GM21381 (cell line): ENCODE measurements around the gene CIB2.
"Not testable (repeated sequence)": the region's sequence is repeated elsewhere in the genome, so short reads cannot be mapped to it uniquely, and the experiment has no call there.

Experiments used
- ATAC-seq: cut with Tn5 transposase; IDR thresholded peaks from one replicate; pipeline ENCODE4 v1.9.1; 2021; ENCODE audit warnings: mild to moderate bottlenecking, moderate library complexity; ENCODE audit not compliant: unreplicated experiment

Gene CIB2

DNA sequence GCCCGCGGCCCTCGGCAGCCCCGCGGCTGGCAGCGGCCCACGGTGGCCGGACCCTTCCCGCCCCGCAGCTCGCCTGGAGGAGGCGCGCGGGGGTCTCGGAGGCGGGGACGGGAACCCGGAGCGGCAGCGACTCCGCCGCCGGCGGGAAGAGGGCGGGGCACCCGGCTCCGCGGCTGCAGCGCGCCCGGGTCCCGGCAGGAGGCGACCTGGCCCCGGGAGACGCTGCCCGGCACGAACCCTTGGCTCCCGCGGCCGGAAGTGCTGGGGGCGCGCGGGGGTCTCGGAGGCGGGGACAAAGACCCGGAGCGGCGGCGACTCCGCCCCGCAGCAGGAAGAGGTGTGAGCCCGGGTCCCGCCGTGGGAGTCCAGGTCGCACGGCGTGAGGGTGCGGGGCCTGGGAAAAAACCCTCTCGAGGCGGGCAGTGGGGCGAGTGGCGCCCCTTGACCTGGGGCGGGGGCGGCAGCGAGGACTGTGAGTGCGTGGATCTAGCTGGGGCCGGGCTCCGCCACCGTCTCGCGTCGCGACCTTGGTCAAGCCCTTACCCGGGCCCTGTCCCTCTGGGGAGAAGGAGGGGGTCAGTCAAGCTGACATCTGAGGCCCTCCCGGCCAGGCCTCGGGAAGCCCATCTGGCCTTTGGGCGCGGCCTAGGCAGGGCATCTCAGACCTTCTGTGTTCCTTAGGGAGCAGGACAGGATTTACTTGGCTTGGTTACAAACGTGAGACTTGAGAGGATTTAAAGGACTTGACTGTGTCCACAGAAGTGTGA lies at the start of gene CIB2:
Gene CIB2, minus strand, starts transcription at position 151 of the 767 bp plus-strand sequence. CDS start 230 bp downstream, outside the sequence.
- peak; percentile 89 for ATAC-seq

- ATAC-seq: no peak
Observed at GRCh38 chr15:78179906-78180305, 48.7 kb upstream of the CIB2 start.

DNA sequence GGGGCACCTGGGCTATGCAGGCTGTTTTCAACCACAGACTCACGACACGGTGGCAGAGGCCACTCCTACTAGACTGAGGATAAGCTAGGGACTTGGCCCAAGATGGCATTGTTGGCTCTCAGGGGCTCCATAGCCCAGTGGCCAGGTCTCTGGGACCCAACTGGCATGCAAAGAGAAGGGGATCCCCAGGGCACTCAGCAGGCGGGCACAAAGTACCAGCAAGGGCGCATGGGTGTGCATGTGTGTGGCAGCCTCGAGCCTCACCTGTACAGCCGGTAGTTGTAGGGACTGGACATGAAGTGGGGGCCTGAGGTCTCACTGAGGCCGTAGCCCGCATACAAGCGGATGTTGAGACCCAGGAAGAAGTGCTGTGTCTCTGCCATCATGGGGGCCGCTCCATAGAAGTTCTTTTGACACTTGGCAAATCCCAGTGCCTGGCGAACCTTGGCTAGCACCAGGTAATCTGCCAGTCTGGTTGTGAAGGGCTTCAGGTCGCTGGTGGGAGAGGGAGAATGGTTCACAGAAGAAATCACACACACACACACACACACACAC lies 48.1 kb upstream of the CIB2 start:
- no peak for ATAC-seq

- ATAC-seq: no peak
Observed at GRCh38 chr15:78178064-78178463, 46.8 kb upstream of the CIB2 start.

DNA sequence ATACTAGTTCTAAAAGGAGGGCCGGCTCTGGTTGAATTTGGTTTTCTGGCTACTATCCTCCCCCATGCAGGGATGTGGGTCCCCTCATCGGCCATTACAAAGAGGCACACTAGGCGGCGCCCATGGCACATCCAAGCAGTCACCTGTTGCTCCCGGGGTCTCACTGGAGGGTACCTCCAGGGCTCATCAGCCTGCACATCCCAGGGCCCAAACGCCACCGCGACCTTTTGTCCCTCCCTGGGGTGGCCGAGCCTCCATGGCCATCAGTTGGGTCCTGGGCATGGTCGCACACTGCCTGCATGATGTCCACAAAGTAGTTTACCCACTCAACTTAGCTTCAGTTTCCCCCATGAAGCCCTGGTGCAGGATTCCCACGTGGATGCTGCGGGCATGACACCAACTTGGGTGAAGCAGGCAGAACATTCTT lies 46.2 kb upstream of the CIB2 start:
- no peak for ATAC-seq

GRCh38 chr15:78175330-78175729 lies 44.1 kb upstream of the CIB2 start:
- no peak for ATAC-seq

GRCh38 chr15:78174401-78174800 lies 43.2 kb upstream of the CIB2 start:
- no peak for ATAC-seq

GRCh38 chr15:78171864-78172472 lies 40.7 kb upstream of the CIB2 start:
- no peak for ATAC-seq

- ATAC-seq: peak; percentile 72
Observed at GRCh38 chr15:78170848-78171773, 39.9 kb upstream of the CIB2 start.

GRCh38 chr15:78168608-78169007 lies 37.4 kb upstream of the CIB2 start:
- ATAC-seq: no peak

GRCh38 chr15:78167227-78167888 lies 36.1 kb upstream of the CIB2 start:
- ATAC-seq: peak; percentile 72

GRCh38 chr15:78164010-78164409 lies 32.8 kb upstream of the CIB2 start:
- ATAC-seq: no peak

DNA sequence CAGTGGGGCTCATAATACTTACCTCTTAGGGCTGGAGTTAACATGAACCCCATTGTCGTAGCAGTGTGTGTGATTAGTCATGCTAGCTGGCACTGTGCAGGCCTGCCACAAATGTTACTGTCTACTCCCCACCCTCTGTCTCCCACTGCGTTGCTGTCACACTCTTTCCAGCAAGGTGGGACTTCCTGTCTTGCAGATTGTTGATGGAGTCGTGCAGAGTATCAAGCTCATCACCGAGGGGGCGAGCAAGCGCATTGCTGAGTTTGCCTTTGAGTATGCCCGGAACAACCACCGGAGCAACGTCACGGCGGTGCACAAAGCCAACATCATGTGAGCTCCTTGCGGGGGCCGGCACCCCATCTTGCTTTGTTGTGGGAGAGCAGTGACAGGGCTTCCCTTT lies 30.8 kb upstream of the CIB2 start:
- ATAC-seq: no peak

DNA sequence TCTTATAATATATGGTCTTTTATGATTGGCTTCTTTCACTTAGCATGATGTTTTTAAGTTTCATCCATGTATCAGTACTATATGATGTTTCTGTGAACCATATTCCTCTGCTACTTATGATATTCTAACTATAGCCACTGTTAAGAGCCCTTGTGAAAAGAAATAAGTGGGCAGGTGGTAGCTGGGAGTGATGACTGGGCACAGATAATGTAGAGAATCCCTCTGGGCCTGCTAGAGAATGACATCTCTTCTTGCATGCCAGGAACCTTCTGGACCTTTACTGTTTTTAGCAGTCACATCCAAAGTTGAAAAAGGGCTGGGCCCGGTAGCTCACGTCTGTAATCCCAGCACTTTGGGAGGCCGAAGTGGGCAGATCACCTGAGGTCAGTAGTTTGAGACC lies 28.1 kb upstream of the CIB2 start:
- no peak for ATAC-seq

DNA sequence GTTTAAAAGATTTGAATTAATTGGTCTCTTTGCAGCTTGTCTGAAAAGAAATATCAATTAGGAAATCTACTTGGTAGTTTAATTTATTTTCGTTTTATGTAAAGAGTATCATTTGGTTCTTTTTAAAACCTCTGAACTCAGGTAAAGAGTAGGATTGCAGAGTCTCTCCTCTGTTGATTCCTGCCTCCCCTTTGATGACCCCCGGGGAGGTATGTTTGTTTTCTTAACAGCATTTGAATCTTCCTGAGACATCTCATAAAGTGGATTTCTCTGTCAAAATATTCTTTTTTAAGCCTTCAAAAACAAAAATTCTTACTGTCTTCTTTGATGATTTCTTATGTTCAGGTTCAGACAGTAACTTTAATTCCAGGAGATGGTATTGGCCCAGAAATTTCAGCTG lies 26.0 kb upstream of the CIB2 start:
- ATAC-seq: no peak

DNA sequence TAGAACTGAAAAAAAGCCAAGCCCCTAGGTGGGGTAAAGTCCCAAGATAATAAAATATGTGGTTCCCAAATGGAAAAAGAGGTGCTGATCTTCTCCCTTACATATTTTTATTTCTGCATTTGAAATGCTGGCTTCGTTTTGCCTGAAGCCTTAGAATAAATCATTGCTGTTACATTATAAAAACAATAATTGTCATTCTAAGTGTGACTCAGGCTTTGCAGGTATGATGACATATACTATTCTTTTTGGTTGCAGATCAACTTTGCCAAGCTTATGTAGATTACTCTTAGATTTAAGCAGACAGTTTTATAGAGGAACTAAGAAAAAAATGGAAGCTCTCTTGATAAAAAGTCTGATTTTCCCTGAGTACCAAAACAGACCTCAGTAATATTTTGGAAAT lies 25.4 kb upstream of the CIB2 start:
- no peak for ATAC-seq

GRCh38 chr15:78155355-78155939 lies 24.2 kb upstream of the CIB2 start:
- no peak for ATAC-seq

- no peak for ATAC-seq
Observed at GRCh38 chr15:78154955-78155354, 23.7 kb upstream of the CIB2 start.

DNA sequence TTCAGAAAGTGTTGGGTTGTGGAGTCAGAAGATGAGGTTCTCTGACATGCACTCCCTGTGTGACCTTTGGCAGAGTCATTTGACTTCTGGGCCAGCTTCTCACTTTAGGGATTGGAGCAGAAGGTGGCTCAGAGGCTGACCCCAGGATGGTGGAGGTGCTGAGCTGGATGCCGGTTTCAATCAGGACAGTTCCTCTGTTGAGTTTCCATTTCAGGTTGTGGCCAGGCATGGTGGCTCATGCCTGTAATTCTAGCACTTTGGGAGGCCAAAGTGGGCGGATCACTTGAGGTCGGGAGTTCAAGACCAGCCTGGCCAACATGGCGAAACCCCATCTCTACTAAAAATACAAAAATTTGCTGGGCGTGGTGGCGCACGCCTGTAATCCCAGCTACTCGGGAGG lies 19.8 kb upstream of the CIB2 start:
- ATAC-seq: not testable (repeated sequence)
